PC-3 (cell line): ENCODE results near the gene FES. TPM values are rescaled to one million over a fixed set of nuclear protein-coding genes. Genes with fewer than 3 reads are reported as not detected.

ENCODE experiments used
- ATAC-seq: fragments of 200-7000 bp; cut with Tn5 transposase; 2 replicates; pipeline ENCODE4 v1.9.1; 2020; ENCODE audit warnings: mild to moderate bottlenecking, moderate library complexity
- BruUV-seq: library from RNA; stranded (reverse); fragments of 400-500 nt; replicated peaks from 2 replicates; lab custom pipeline; 2021; lab: Mats Ljungman, UMichigan
- CTCF ChIA-PET: fragments of 300-600 bp; sonication (Branson Sonifier 250); formaldehyde crosslinking; loops from one replicate; lab custom pipeline; 2022; ENCODE audit warnings: antibody characterized with exemption; lab: Charles Lee
- POLR2A ChIA-PET: fragments of 300-600 bp; sonication (Branson Sonifier 250); formaldehyde crosslinking; loops from one replicate; lab custom pipeline; 2022; ENCODE audit warnings: antibody characterized with exemption; ENCODE audit not compliant: unreplicated experiment; lab: Charles Lee
- DNase-seq: peaks from one replicate; pipeline ENCODE4 v3.0.0-alpha.2; 2015
- H2AFZ ChIP-seq: fragments of 300-600 bp; sonication (generic); 2 replicates; pipeline ENCODE4 v1.6.0; 2016; ENCODE audit warnings: antibody characterized with exemption, low read length
- H3F3A ChIP-seq: fragments of 300-600 bp; sonication (generic); one replicate; pipeline ENCODE4 v1.6.0; 2017; ENCODE audit warnings: antibody characterized with exemption, low read length, control low read depth, mild to moderate bottlenecking; ENCODE audit not compliant: unreplicated experiment
- H3K27ac ChIP-seq: fragments of 300-600 bp; sonication (generic); 2 replicates; pipeline ENCODE4 v1.5.1; 2016; ENCODE audit warnings: mild to moderate bottlenecking, low read length
- H3K27me3 ChIP-seq: fragments of 300-600 bp; sonication (generic); 2 replicates; pipeline ENCODE4 v1.6.1; 2016; ENCODE audit warnings: low read length, mixed read lengths
- H3K36me3 ChIP-seq: fragments of 300-600 bp; sonication (generic); 2 replicates; pipeline ENCODE4 v1.6.1; 2016; ENCODE audit warnings: low read depth, mixed run types, low read length, mixed read lengths
- H3K4me1 ChIP-seq: fragments of 300-600 bp; sonication (generic); 2 replicates; pipeline ENCODE4 v1.5.1; 2016; ENCODE audit warnings: low read length; ENCODE audit not compliant: insufficient read depth
- H3K4me2 ChIP-seq: fragments of 300-600 bp; sonication (generic); 2 replicates; pipeline ENCODE4 v1.6.0; 2016; ENCODE audit warnings: low read length
- H3K4me3 ChIP-seq: fragments of 300-600 bp; sonication (generic); 2 replicates; pipeline ENCODE4 v1.5.1; 2016; ENCODE audit warnings: mild to moderate bottlenecking, low read length, mixed read lengths
- H3K79me2 ChIP-seq: fragments of 300-600 bp; sonication (generic); 2 replicates; pipeline ENCODE4 v1.6.1; 2017; ENCODE audit warnings: low read length, mixed read lengths
- H3K9ac ChIP-seq: fragments of 300-600 bp; sonication (generic); 2 replicates; pipeline ENCODE4 v1.6.0; 2016; ENCODE audit warnings: mild to moderate bottlenecking, low read length
- H3K9me2 ChIP-seq: fragments of 300-600 bp; sonication (generic); replicated peaks from 2 replicates; pipeline ENCODE4 v1.6.1; 2016; ENCODE audit warnings: mixed run types, low read length, mixed read lengths
- H3K9me3 ChIP-seq: fragments of 300-600 bp; sonication (generic); 2 replicates; pipeline ENCODE4 v1.6.1; 2016; ENCODE audit warnings: low read length, mixed read lengths
- H4K20me1 ChIP-seq: fragments of 300-600 bp; sonication (generic); 2 replicates; pipeline ENCODE4 v1.6.1; 2016; ENCODE audit warnings: low read length, mixed read lengths
- EZH2 ChIP-seq: fragments of 300-600 bp; sonication (generic); IDR thresholded peaks from one replicate; pipeline ENCODE4 v1.6.1; 2017; ENCODE audit warnings: antibody characterized with exemption, mild to moderate bottlenecking, low read length; ENCODE audit not compliant: unreplicated experiment
- EZH2phosphoT487 ChIP-seq: fragments of 300-600 bp; sonication (generic); IDR thresholded peaks from 2 replicates; pipeline ENCODE4 v1.6.1; 2018; ENCODE audit warnings: mild to moderate bottlenecking, antibody characterized with exemption, low read length, borderline replicate concordance
- intact Hi-C: fragments of 100-400 bp; cut with micrococcal nuclease; formaldehyde crosslinking; loops from 2 replicates; pipeline ENCODE4 v1.9.0; 2023
- total RNA-seq: library from RNA; depleted of rRNA; stranded (reverse); fragments of >200 nt; gene quantifications from 2 replicates; pipeline ENCODE4 v1.2.3, GENCODE V29; 2014; rRNA removed
- TF ChIP-seq, protein P1 (sequence below): fragments of 300-600 bp; sonication (generic); conservative IDR thresholded peaks from 2 replicates; pipeline ENCODE4 v1.5.1; 2017; ENCODE audit warnings: antibody characterized with exemption, low read depth, mild to moderate bottlenecking, low read length

The FES gene
- total RNA-seq, 1 experiment from 2014 or later: 2.8 TPM

- H3K79me2 ChIP-seq: peaks cover 11% of the 10 kb centered on the region
- no peaks in the 10 kb centered on the region for H3K27me3 ChIP-seq
- no peak for DNase-seq
- H3F3A ChIP-seq: no peaks in the 10 kb centered on the region
- no peak overlapping the region for H3K4me3 ChIP-seq
- H3K9ac ChIP-seq: no peak overlapping the region
- no peaks in the 10 kb centered on the region for H4K20me1 ChIP-seq
- no peaks in the 10 kb centered on the region for H3K9me3 ChIP-seq
- ATAC-seq: no peak
- intact Hi-C loops: no loop called here
- no TSS peak for BruUV-seq
- H2AFZ ChIP-seq: no peak overlapping the region
- TF ChIP-seq EZH2: no peak
- H3K4me1 ChIP-seq: peaks cover 10% of the 10 kb centered on the region
- H3K9me2 ChIP-seq: no peaks in the 10 kb centered on the region
- H3K27ac ChIP-seq: no peak overlapping the region
- H3K36me3 ChIP-seq: peaks cover 26% of the 10 kb centered on the region; the same call in 1 of the 2 replicates
- H3K4me2 ChIP-seq: no peak overlapping the region
- CTCF ChIA-PET: no interaction called here
- POLR2A ChIA-PET: no interaction called here
Observed at GRCh38 chr15:90941038-90941437, 56.7 kb downstream of the FES start.

GRCh38 chr15:90942354-90943120 is 58.2 kb downstream of the FES start:
- Histone ChIP-seq H3F3A (no peaks in the 10 kb centered on the region), H3K27ac (no peak overlapping the region), H3K36me3 (peaks cover 36% of the 10 kb centered on the region), H3K9ac (no peak overlapping the region), H3K9me2 (no peaks in the 10 kb centered on the region), H3K79me2 (no peaks in the 10 kb centered on the region), H3K4me3 (no peak overlapping the region), H2AFZ (no peak overlapping the region), H4K20me1 (no peaks in the 10 kb centered on the region), H3K4me2 (no peak overlapping the region), H3K27me3 (no peaks in the 10 kb centered on the region), H3K4me1 (no peaks in the 10 kb centered on the region), H3K9me3 (no peaks in the 10 kb centered on the region)
- ATAC-seq (no peak), DNase-seq (no peak)
- TF ChIP-seq, protein P1, sequence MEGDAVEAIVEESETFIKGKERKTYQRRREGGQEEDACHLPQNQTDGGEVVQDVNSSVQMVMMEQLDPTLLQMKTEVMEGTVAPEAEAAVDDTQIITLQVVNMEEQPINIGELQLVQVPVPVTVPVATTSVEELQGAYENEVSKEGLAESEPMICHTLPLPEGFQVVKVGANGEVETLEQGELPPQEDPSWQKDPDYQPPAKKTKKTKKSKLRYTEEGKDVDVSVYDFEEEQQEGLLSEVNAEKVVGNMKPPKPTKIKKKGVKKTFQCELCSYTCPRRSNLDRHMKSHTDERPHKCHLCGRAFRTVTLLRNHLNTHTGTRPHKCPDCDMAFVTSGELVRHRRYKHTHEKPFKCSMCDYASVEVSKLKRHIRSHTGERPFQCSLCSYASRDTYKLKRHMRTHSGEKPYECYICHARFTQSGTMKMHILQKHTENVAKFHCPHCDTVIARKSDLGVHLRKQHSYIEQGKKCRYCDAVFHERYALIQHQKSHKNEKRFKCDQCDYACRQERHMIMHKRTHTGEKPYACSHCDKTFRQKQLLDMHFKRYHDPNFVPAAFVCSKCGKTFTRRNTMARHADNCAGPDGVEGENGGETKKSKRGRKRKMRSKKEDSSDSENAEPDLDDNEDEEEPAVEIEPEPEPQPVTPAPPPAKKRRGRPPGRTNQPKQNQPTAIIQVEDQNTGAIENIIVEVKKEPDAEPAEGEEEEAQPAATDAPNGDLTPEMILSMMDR: no peak
- TF ChIP-seq EZH2 (no peak), EZH2phosphoT487 (no peak)
- ChIA-PET CTCF (no interaction called here), POLR2A (no interaction called here)
- intact Hi-C loops: no loop called here
- BruUV-seq: no TSS peak

DNA sequence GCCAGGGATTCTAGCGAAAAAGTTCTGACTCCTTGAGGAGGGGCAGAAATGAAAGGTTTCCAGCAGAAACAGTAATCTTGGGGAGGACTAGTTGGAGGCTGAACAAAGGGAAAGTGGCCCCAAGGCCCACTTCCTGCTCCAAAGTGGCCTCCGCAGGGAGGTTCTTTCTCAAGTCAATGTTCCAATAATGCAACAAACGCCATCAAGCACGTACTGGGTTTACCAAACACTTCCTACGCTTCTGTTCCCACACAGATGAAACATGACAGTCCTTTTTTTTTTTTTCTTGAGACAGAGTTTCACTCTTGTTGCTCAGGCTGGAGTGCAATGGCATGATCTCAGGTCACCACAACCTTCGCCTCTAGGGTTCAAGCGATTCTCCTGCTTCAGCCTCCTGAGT is 60.8 kb downstream of the FES start:
- Histone ChIP-seq H3K4me3 (no peak overlapping the region), H3K9me2 (no peaks in the 10 kb centered on the region), H3K79me2 (no peaks in the 10 kb centered on the region), H3K27ac (no peak overlapping the region), H3K36me3 (peaks cover 33% of the 10 kb centered on the region), H3K9ac (no peak overlapping the region), H2AFZ (no peak overlapping the region), H3K9me3 (no peaks in the 10 kb centered on the region), H3K4me1 (peaks cover 11% of the 10 kb centered on the region), H4K20me1 (no peaks in the 10 kb centered on the region), H3F3A (no peaks in the 10 kb centered on the region), H3K4me2 (no peak overlapping the region), H3K27me3 (no peaks in the 10 kb centered on the region)
- BruUV-seq: no TSS peak
- TF ChIP-seq, protein P1: no peak
- TF ChIP-seq EZH2 (no peak), EZH2phosphoT487 (no peak)
- ChIA-PET POLR2A (no interaction called here), CTCF (no interaction called here)
- no peak for ATAC-seq
- DNase-seq: no peak
- intact Hi-C loops: no loop called here

Other genes starting within 250 kb of the FES start
- gene BLM, start 167.2 kb upstream of the FES start, total RNA-seq: 10.3 and 18.7 TPM in 2 replicates
- gene FURIN, start 15.9 kb upstream of the FES start, total RNA-seq: 39.1 and 44.2 TPM in 2 replicates
- 19.8 and 26.3 TPM in 2 replicates for gene MAN2A2, start 18.8 kb downstream of the FES start, total RNA-seq
- 18.5 and 19.6 TPM in 2 replicates for gene HDDC3, start 48.0 kb downstream of the FES start, total RNA-seq
- 68.4 and 73.7 TPM in 2 replicates for gene UNC45A, start 50.8 kb downstream of the FES start, total RNA-seq
- 9.2 and 11.7 TPM in 2 replicates for gene RCCD1, start 70.4 kb downstream of the FES start, total RNA-seq
- 236 and 243 TPM in 2 replicates for gene PRC1, start 110.0 kb downstream of the FES start, total RNA-seq
- gene VPS33B, start 138.1 kb downstream of the FES start, total RNA-seq: 7.5 and 8.0 TPM in 2 replicates
- gene SV2B, start 215.8 kb downstream of the FES start, total RNA-seq: not detected in 2 replicates